ENCODE measurements around the gene UQCRC1. TPM values are rescaled to one million over a fixed set of nuclear protein-coding genes. Genes with fewer than 3 reads are reported as not detected.

Gene UQCRC1
- total and polyA plus RNA-seq, 2 of the 8 experiments (the other 6 are each of a cell fraction or from before 2014, with no cell fraction given) = 310 to 720 TPM

GRCh38 chr3:48596157-48596556 is 13.3 kb downstream of the UQCRC1 start:
- no peak overlapping the region for H3K9ac ChIP-seq (replicated peaks in 1 of 4; ENCODE audit: extremely low read depth in 1 of 4, low read depth in 3 of 4, low read length in 3 of 4)
- no peak for DNase-seq (ENCODE audit: low read depth in 1 of 2, low spot score in 2 of 2)
- no peak overlapping the region for H4K91ac ChIP-seq (replicated peaks; ENCODE audit: insufficient read length, low read length)
- no peak for FAIRE-seq
- H3K4me2 ChIP-seq (ENCODE audit: insufficient read depth in 1 of 2, low read depth in 2 of 2, low read length in 2 of 2) = peak overlapping the region in 1 of 2 experiments; percentile 36; a peak in 2 of 4 replicates
- no peak overlapping the region for H3K27ac ChIP-seq (ENCODE audit: low read depth, low read length)
- TF ChIP-seq BACH1 (IDR thresholded peaks at IDR 0.05; ENCODE audit: low read length) (no peak), ATF3 (IDR thresholded peaks at IDR 0.05; ENCODE audit: insufficient read depth, low read depth, low read length) (no peak), POLR2AphosphoS5 (IDR thresholded peaks at IDR 0.05; ENCODE audit: low read depth, low read length) (no peak)
- peaks cover 3 to 18% (median 15%) of the 10 kb centered on the region in 4 experiments; a peak in 6 of 7 replicates for H3K4me1 ChIP-seq (replicated peaks in 1 of 4; ENCODE audit: control insufficient read depth in 3 of 4, insufficient read depth in 4 of 4, low read length in 3 of 4)
- H2BK20ac ChIP-seq (ENCODE audit: low read length) = no peak overlapping the region
- H4K8ac ChIP-seq (ENCODE audit: extremely low read depth, insufficient read depth, low read length) = peak overlapping the region; percentile 3; the same call in 1 of the 2 replicates
- H2BK12ac ChIP-seq (ENCODE audit: low read depth, low read length) = 0 out of 2 replicates have a peak overlapping the region, but pooled peaks have one; percentile 39
- ChIA-PET POLR2A (ENCODE audit: partially characterized antibody) (interaction anchor here (0.7 to 5.1 kb wide), 14 partner anchors 9 to 167 kb away, joined by 3 to 23 read pairs (median 6); partner anchors contain the start of genes CELSR3, PLXNB1, SLC26A6 and UCN2), CTCF (ENCODE audit: partially characterized antibody) (interaction anchor here (0.6 to 1.3 kb wide), 4 partner anchors 11 to 68 kb away, joined by 3 to 6 read pairs (median 4); partner anchors contain the start of gene SLC26A6)
- no peak overlapping the region for H3K4ac ChIP-seq (replicated peaks; ENCODE audit: insufficient read length, low read depth, low read length)
- H3K56ac ChIP-seq (replicated peaks; ENCODE audit: insufficient read length, low read depth, low read length) = no peak overlapping the region
- peaks cover 24 to 29% (median 26%) of the 10 kb centered on the region in 4 experiments for H3K36me3 ChIP-seq (ENCODE audit: control insufficient read depth in 2 of 4, insufficient read depth in 4 of 4, low read length in 3 of 4)
- H2AFZ ChIP-seq (ENCODE audit: low read length) = no peak overlapping the region
- no peaks in the 10 kb centered on the region for H3K79me1 ChIP-seq (ENCODE audit: low read depth, low read length)
- H2AK5ac ChIP-seq (ENCODE audit: low read depth, low read length) = 0 out of 2 replicates have a peak overlapping the region, but pooled peaks have one; percentile 53
- no peaks in the 10 kb centered on the region for H3K79me2 ChIP-seq (ENCODE audit: control insufficient read depth in 1 of 2, insufficient read depth in 2 of 2, low read length in 2 of 2)
- no peak overlapping the region for H3K14ac ChIP-seq (ENCODE audit: insufficient read length)
- peaks cover 1% of the 10 kb centered on the region; the same call in 1 of the 2 replicates for H3K23me2 ChIP-seq (ENCODE audit: low read depth, low read length)
- H2BK120ac ChIP-seq (replicated peaks; ENCODE audit: low read depth, low read length) = no peak overlapping the region
- WGBS, 2 experiments (ENCODE audit: extremely low coverage in 1 of 2, insufficient coverage in 1 of 2, insufficient read length in 1 of 2, insufficient replicate concordance in 2 of 2, low coverage in 1 of 2, low lambda C conversion rate in 2 of 2, missing lambda C conversion rate in 1 of 2) = 86% methylated on average over 5 of the region's 5 CpGs; no CpG with 5 or more reads in 1 of the 2 experiments
- no peaks in the 10 kb centered on the region for H3K9me3 ChIP-seq (ENCODE audit: insufficient read depth in 2 of 2, low read depth in 1 of 2, low read length in 1 of 2)
- H4K20me1 ChIP-seq (replicated peaks in 1 of 2; ENCODE audit: control insufficient read depth in 1 of 2, insufficient read depth in 2 of 2, low read length in 2 of 2) = peaks cover 0 to 27% of the 10 kb centered on the region in 2 experiments
- no peak overlapping the region for H3K4me3 ChIP-seq (ENCODE audit: extremely low read depth in 1 of 4, insufficient read depth in 2 of 4, low read depth in 3 of 4, low read length in 4 of 4)
- no peak overlapping the region; the same call in 1 of the 2 replicates for H2BK15ac ChIP-seq (ENCODE audit: low read length)
- no peak overlapping the region; the same call in 1 of the 2 replicates for H3K18ac ChIP-seq (ENCODE audit: extremely low read depth, low read length)
- H3K27me3 ChIP-seq (replicated peaks in 1 of 4; ENCODE audit: control insufficient read depth in 3 of 4, extremely low read depth in 1 of 4, insufficient read depth in 3 of 4, low read length in 3 of 4) = peaks cover 0 to 6% (median 0%) of the 10 kb centered on the region in 4 experiments; a peak in 4 of 7 replicates
- H4K5ac ChIP-seq (ENCODE audit: insufficient read length, low read depth, low read length) = no peak overlapping the region
- peak overlapping the region; percentile 75; the same call in 1 of the 2 replicates for H2BK5ac ChIP-seq (ENCODE audit: low read depth, low read length)
- no peak overlapping the region for H3K23ac ChIP-seq (ENCODE audit: insufficient read length)

All from H1 (cell line).